Neuronal stem cell (in vitro differentiated cells): ENCODE data around the gene MUC20.
A peak's percentile ranks its signal among the peaks of the same experiment; 100 is the strongest.

Experiments
- DNase-seq: peaks from one replicate; pipeline ENCODE4 v3.0.0-alpha.2; 2013; ENCODE audit warnings: low spot score
- H2AFZ ChIP-seq: one replicate; pipeline ENCODE4 v1.6.1; 2013; ENCODE audit warnings: mild to moderate bottlenecking, low read length, inconsistent platforms
- H2AK5ac ChIP-seq: 2 replicates; pipeline ENCODE4 v1.6.1; 2013; ENCODE audit warnings: low read depth, mild to moderate bottlenecking, inconsistent platforms, low read length, moderate library complexity, mixed read lengths
- H2BK120ac ChIP-seq: 2 replicates; pipeline ENCODE4 v1.6.1; 2013; ENCODE audit warnings: low read depth, mild to moderate bottlenecking, inconsistent platforms, low read length, moderate library complexity, mixed read lengths
- H2BK12ac ChIP-seq: one replicate; pipeline ENCODE4 v1.6.1; 2013; ENCODE audit warnings: low read length, inconsistent platforms
- H2BK15ac ChIP-seq: 2 replicates; pipeline ENCODE4 v1.6.1; 2013; ENCODE audit warnings: mild to moderate bottlenecking, low read length, inconsistent platforms, mixed read lengths
- H2BK5ac ChIP-seq: one replicate; pipeline ENCODE4 v1.6.1; 2013; ENCODE audit warnings: inconsistent platforms, mild to moderate bottlenecking, low read length, moderate library complexity
- H3K14ac ChIP-seq: one replicate; pipeline ENCODE4 v1.6.1; 2013; ENCODE audit warnings: low read length, inconsistent platforms
- H3K18ac ChIP-seq: 2 replicates; pipeline ENCODE4 v1.6.1; 2013; ENCODE audit warnings: low read length, inconsistent platforms
- H3K23ac ChIP-seq: 2 replicates; pipeline ENCODE4 v1.6.1; 2013; ENCODE audit warnings: low read depth, mild to moderate bottlenecking, mixed read lengths, low read length, inconsistent platforms; ENCODE audit not compliant: poor library complexity
- H3K27ac ChIP-seq: replicated peaks from 3 replicates; pipeline ENCODE4 v1.5.1; 2013; ENCODE audit warnings: low read length, inconsistent platforms
- H3K27me3 ChIP-seq, 3 experiments: 2 replicates each; pipeline ENCODE4 v1.6.1; 2013; ENCODE audit warnings: low read length in 3 of 3, mild to moderate bottlenecking in 2 of 3, inconsistent platforms in 1 of 3, low read depth in 1 of 3, mixed read lengths in 1 of 3, moderate library complexity in 1 of 3; ENCODE audit not compliant: control insufficient read depth in 3 of 3, insufficient read depth in 3 of 3
- H3K36me3 ChIP-seq, 2 donors: replicated peaks in 1 of 2; 2 replicates each; pipeline ENCODE4 v1.6.1; 2013; ENCODE audit warnings: low read length in 2 of 2; ENCODE audit not compliant: control insufficient read depth in 2 of 2, insufficient read depth in 2 of 2
- H3K4ac ChIP-seq: 2 replicates; pipeline ENCODE4 v1.6.1; 2013; ENCODE audit warnings: inconsistent platforms, mild to moderate bottlenecking, low read length, moderate library complexity
- H3K4me1 ChIP-seq, 2 donors: 1 replicate in 1 of 2; 2 replicates in 1 of 2; pipeline ENCODE4 v1.6.1; 2013; ENCODE audit warnings: low read length in 2 of 2, low read depth in 1 of 2; ENCODE audit not compliant: control insufficient read depth in 2 of 2, insufficient read depth in 1 of 2
- H3K4me2 ChIP-seq: one replicate; pipeline ENCODE4 v1.6.1; 2013; ENCODE audit warnings: mild to moderate bottlenecking, low read length, inconsistent platforms; ENCODE audit not compliant: insufficient read depth, poor library complexity, severe bottlenecking
- H3K4me3 ChIP-seq, 2 donors: 2 replicates each; pipeline ENCODE4 v1.5.1; 2013; ENCODE audit warnings: low read length in 2 of 2, mild to moderate bottlenecking in 2 of 2, inconsistent platforms in 1 of 2, moderate library complexity in 1 of 2
- H3K79me1 ChIP-seq: one replicate; pipeline ENCODE4 v1.6.1; 2013; ENCODE audit warnings: low read depth, mild to moderate bottlenecking, inconsistent platforms, low read length, moderate library complexity
- H3K9ac ChIP-seq: one replicate; pipeline ENCODE4 v1.6.1; 2013; ENCODE audit warnings: mild to moderate bottlenecking, low read depth, low read length, inconsistent platforms; ENCODE audit not compliant: poor library complexity
- H3K9me3 ChIP-seq, 2 donors: replicated peaks in 1 of 2; 2 replicates each; pipeline versions ENCODE3 to v1.6.1; 2013; ENCODE audit warnings: low read length in 2 of 2, mild to moderate bottlenecking in 2 of 2, inconsistent platforms in 1 of 2, low read depth in 1 of 2, mixed read lengths in 1 of 2, moderate library complexity in 1 of 2; ENCODE audit not compliant: control insufficient read depth in 2 of 2, insufficient read depth in 1 of 2
- H4K8ac ChIP-seq: one replicate; pipeline ENCODE4 v1.6.1; 2013; ENCODE audit warnings: low read depth, mild to moderate bottlenecking, inconsistent platforms, low read length, moderate library complexity
- H4K91ac ChIP-seq: one replicate; pipeline ENCODE4 v1.6.1; 2013; ENCODE audit warnings: low read length, low read depth, mild to moderate bottlenecking, inconsistent platforms; ENCODE audit not compliant: poor library complexity
- WGBS, 2 donors: extraction: QIAGEN DNeasy Blood & Tissue Kit; methylation state at CpG; one replicate each; pipeline ENCODE4 v1.1.7; 2013; ENCODE audit warnings: missing lambda C conversion rate in 2 of 2, mixed read lengths in 1 of 2; ENCODE audit not compliant: insufficient read length in 2 of 2, insufficient replicate concordance in 1 of 2; ENCODE audit errors: extremely low coverage in 2 of 2; 5-methylcytosine and 5-hydroxymethylcytosine counted together

MUC20 gene

GRCh38 chr3:195699388-195699771 lies 21.4 kb upstream of the MUC20 start:
- peaks cover under 1 to 20% of the 10 kb centered on the region in 2 donors for H3K36me3 ChIP-seq
- H2BK120ac ChIP-seq, result no peak overlapping the region
- no peak overlapping the region for H3K27ac ChIP-seq
- H3K4me2 ChIP-seq, result no peak overlapping the region
- no peak overlapping the region for H4K8ac ChIP-seq
- no peak overlapping the region for H2AK5ac ChIP-seq
- H3K9me3 ChIP-seq, result peaks cover 0 to 3% of the 10 kb centered on the region in 2 donors
- H2BK12ac ChIP-seq, result no peak overlapping the region
- no peak overlapping the region for H3K4me3 ChIP-seq
- H3K14ac ChIP-seq, result no peak overlapping the region
- no peak overlapping the region for H3K23ac ChIP-seq
- no peak overlapping the region for H2AFZ ChIP-seq
- WGBS, 2 donors, result no CpG with 5 or more reads among the region's 2 CpGs
- H2BK15ac ChIP-seq, result no peak overlapping the region
- DNase-seq, result no peak
- no peak overlapping the region for H4K91ac ChIP-seq
- H3K79me1 ChIP-seq, result peaks cover 3% of the 10 kb centered on the region
- no peak overlapping the region for H3K18ac ChIP-seq
- no peak overlapping the region for H2BK5ac ChIP-seq
- no peaks in the 10 kb centered on the region for H3K27me3 ChIP-seq
- peaks cover 16% of the 10 kb centered on the region in 2 donors for H3K4me1 ChIP-seq
- no peak overlapping the region for H3K9ac ChIP-seq
- H3K4ac ChIP-seq, result no peak overlapping the region

DNA sequence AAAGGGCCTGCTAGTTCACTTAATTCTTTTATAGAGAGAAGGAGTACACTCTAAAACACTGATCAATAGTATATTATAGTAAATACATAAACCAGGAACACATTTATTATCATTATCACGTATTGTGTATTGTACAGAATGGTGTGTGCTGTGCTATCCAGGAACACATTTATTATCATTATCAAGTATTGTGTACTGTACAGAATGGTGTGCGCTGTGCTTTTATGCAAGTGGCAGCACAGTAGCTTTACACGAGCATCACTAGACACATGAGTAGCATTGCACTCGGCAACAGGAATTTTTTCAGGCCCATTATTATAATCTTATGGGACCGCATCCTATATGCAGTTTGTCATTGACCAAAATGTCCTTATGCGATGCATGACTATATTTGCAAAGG lies 20.9 kb upstream of the MUC20 start:
- H3K9me3 ChIP-seq, result peaks cover 0 to under 1% of the 10 kb centered on the region in 2 donors
- no CpG with 5 or more reads among the region's 6 CpGs for WGBS, 2 donors
- H2BK5ac ChIP-seq, result no peak overlapping the region
- no peak overlapping the region for H2AK5ac ChIP-seq
- no peak overlapping the region for H3K9ac ChIP-seq
- H3K36me3 ChIP-seq, result peaks cover 0 to 15% of the 10 kb centered on the region in 2 donors
- H3K14ac ChIP-seq, result no peak overlapping the region
- peaks cover 16% of the 10 kb centered on the region in 2 donors for H3K4me1 ChIP-seq
- H3K4ac ChIP-seq, result no peak overlapping the region
- H3K4me2 ChIP-seq, result no peak overlapping the region
- no peaks in the 10 kb centered on the region for H3K27me3 ChIP-seq
- DNase-seq, result no peak
- H2BK120ac ChIP-seq, result no peak overlapping the region
- no peak overlapping the region for H3K4me3 ChIP-seq
- no peak overlapping the region for H2BK12ac ChIP-seq
- H3K23ac ChIP-seq, result no peak overlapping the region
- H4K8ac ChIP-seq, result no peak overlapping the region
- no peak overlapping the region for H2BK15ac ChIP-seq
- no peak overlapping the region for H2AFZ ChIP-seq
- no peak overlapping the region for H3K27ac ChIP-seq
- peaks cover 3% of the 10 kb centered on the region for H3K79me1 ChIP-seq
- no peak overlapping the region for H4K91ac ChIP-seq
- H3K18ac ChIP-seq, result no peak overlapping the region

DNA sequence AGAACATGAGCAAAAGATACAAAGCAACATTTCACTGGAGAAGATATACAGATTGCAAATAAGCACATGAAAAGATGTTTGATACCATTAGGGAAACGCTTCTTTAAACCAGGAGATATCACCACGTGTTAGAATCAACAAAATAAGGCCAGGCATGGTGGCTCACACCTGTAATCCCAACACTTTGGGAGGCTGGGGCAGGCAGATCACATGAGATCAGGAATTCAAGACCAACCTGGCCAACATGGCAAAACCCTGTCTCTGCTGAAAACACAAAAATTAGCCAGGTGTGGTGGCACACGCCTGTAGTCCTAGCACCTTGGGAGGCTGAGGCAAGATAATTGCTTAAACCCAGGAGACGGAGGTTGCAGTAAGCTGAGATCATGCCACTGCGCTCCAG lies 20.5 kb upstream of the MUC20 start:
- WGBS, 2 donors, result no CpG with 5 or more reads among the region's 5 CpGs
- H3K4me3 ChIP-seq, result no peak overlapping the region
- H3K14ac ChIP-seq, result no peak overlapping the region
- H4K91ac ChIP-seq, result no peak overlapping the region
- H3K4me2 ChIP-seq, result no peak overlapping the region
- H2BK5ac ChIP-seq, result no peak overlapping the region
- no peak overlapping the region for H4K8ac ChIP-seq
- H3K27me3 ChIP-seq, result no peaks in the 10 kb centered on the region
- H3K4me1 ChIP-seq, result peaks cover 16% of the 10 kb centered on the region in 2 donors
- H3K9me3 ChIP-seq, result no peaks in the 10 kb centered on the region
- H2BK120ac ChIP-seq, result no peak overlapping the region
- peaks cover 0 to 13% of the 10 kb centered on the region in 2 donors for H3K36me3 ChIP-seq
- no peak overlapping the region for H3K23ac ChIP-seq
- no peak overlapping the region for H2AK5ac ChIP-seq
- no peak overlapping the region for H2BK12ac ChIP-seq
- no peak overlapping the region for H3K18ac ChIP-seq
- H2BK15ac ChIP-seq, result no peak overlapping the region
- no peak for DNase-seq
- H3K4ac ChIP-seq, result no peak overlapping the region
- no peak overlapping the region for H3K9ac ChIP-seq
- no peak overlapping the region for H3K27ac ChIP-seq
- peaks cover 3% of the 10 kb centered on the region for H3K79me1 ChIP-seq
- H2AFZ ChIP-seq, result no peak overlapping the region

DNA sequence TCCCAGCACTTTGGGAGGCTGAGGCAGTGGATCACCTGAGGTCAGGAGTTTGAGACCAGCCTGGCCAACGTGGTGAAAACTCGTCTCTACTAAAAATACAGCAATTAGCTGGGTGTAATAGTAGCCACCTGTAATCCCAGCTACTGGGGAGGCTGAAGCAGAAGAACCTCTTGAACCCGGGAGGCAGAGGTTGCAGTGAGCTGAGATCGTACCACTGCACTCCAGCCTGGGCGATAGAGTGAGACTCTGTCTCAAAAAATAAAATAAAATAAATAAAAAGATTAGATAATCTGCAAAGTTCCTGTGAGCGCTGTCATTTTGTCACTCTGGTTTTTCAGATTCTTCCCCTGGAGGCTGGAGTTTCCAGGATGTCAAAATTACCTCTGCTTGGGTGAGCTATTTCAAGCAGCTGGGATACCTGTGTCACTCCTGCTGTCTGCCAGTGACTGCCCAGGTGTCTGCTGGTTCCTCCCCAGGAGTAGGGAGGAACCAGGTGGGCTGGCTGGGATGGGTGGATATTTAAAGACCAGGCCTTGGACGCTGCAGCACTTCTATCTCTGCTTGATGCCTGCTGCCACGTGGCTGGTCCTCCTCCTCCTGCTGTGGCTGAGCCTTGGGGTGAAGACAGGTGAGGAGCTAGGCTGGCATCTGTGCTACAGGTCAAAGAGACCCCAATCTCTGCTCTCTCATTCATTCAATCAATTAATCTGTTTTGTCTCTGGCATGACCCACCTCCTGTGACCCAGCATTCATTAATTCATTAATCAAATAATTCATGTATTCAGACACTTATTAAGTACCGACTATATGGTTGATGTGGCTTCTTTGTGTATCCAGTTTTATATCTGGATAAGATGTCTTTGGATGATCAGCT lies 19.5 kb upstream of the MUC20 start:
- Histone ChIP-seq H2BK5ac (no peak overlapping the region), H3K27ac (no peak overlapping the region), H3K4me3 (no peak overlapping the region), H3K27me3 (no peaks in the 10 kb centered on the region), H3K18ac (peak overlapping the region; percentile 74), H3K4ac (no peak overlapping the region), H3K36me3 (peaks cover 0 to 8% of the 10 kb centered on the region in 2 donors), H4K8ac (no peak overlapping the region), H2BK120ac (no peak overlapping the region), H3K9me3 (no peaks in the 10 kb centered on the region), H3K23ac (no peak overlapping the region), H2AK5ac (no peak overlapping the region), H3K4me2 (no peak overlapping the region), H3K79me1 (peaks cover 3% of the 10 kb centered on the region), H3K14ac (no peak overlapping the region), H3K9ac (no peak overlapping the region), H2BK12ac (no peak overlapping the region), H2BK15ac (no peak overlapping the region), H4K91ac (no peak overlapping the region), H2AFZ (no peak overlapping the region), H3K4me1 (peaks cover 16% of the 10 kb centered on the region in 2 donors)
- no peak for DNase-seq
- no CpG with 5 or more reads among the region's 9 CpGs for WGBS, 2 donors
